ENCODE results near the gene PDE4D.

DNA sequence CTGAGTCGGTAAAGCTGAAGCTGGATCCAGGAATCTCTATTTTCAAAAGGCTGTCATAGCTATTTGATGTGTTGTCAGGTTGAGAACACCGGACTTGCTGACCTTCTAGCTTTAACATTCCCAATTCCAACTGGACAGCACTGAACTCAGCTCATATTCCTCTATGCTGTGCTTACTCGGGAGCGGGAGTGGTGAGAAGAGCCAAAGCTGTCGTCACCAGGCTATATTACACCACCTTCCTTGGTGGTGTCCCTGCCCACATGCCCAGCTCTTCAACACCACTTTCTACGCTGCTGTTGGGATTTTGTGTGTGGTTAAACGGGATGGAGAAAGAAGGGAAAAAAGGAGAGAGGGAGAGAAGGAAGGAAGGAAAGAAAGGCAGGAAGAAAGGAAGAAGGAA lies 657.1 kb downstream of the PDE4D start:
- TF ChIP-seq CTCF (conservative IDR thresholded peaks at IDR 0.05; ENCODE audit: low read depth, low read length), result no peak
- no peak for TF ChIP-seq EZH2 (IDR thresholded peaks at IDR 0.05; ENCODE audit: low read length, unreplicated experiment)
- no peak for TF ChIP-seq EZH2phosphoT487 (IDR thresholded peaks at IDR 0.05; ENCODE audit: borderline replicate concordance, low read length)
